GM23338 (cell line): Measurements from ENCODE around the gene ZNF595. TPM values are rescaled to one million over a fixed set of nuclear protein-coding genes. Genes with fewer than 3 reads are reported as not detected.

Experiments
- ATAC-seq: fragments of 200-7000 bp; cut with Tn5 transposase; 3 replicates; pipeline ENCODE4 v1.9.1; 2020
- DNase-seq: peaks from one replicate; pipeline ENCODE4 v3.0.0-alpha.2; 2015; ENCODE audit warnings: low spot score
- H2AFZ ChIP-seq: fragments of 200-600 bp; sonication (generic); 2 replicates; pipeline ENCODE4 v1.8.0; 2016; ENCODE audit warnings: antibody characterized with exemption, mild to moderate bottlenecking, moderate library complexity
- H3F3A ChIP-seq: fragments of 200-600 bp; sonication (generic); replicated peaks from 2 replicates; pipeline ENCODE4 v1.8.0; 2017; ENCODE audit warnings: antibody characterized with exemption, mixed run types, low read depth
- H3K27ac ChIP-seq: fragments of 200-600 bp; sonication (generic); 2 replicates; pipeline ENCODE4 v1.6.1; 2016; ENCODE audit warnings: low read depth
- H3K27me3 ChIP-seq: fragments of 200-600 bp; sonication (generic); 2 replicates; pipeline ENCODE4 v1.8.0; 2016; ENCODE audit warnings: mild to moderate bottlenecking, mixed run types, moderate library complexity; ENCODE audit not compliant: insufficient read depth
- H3K36me3 ChIP-seq: fragments of 200-600 bp; sonication (generic); 2 replicates; pipeline ENCODE4 v1.8.0; 2016; ENCODE audit warnings: mild to moderate bottlenecking; ENCODE audit not compliant: insufficient read depth
- H3K4me1 ChIP-seq: fragments of 200-600 bp; sonication (generic); 2 replicates; pipeline ENCODE4 v1.8.0; 2016; ENCODE audit warnings: mild to moderate bottlenecking, moderate library complexity; ENCODE audit not compliant: insufficient read depth
- H3K4me2 ChIP-seq: fragments of 200-600 bp; sonication (generic); 2 replicates; pipeline ENCODE4 v1.7.1; 2017; ENCODE audit warnings: mixed run types
- H3K4me3 ChIP-seq: fragments of 200-600 bp; sonication (generic); 2 replicates; pipeline ENCODE4 v1.6.1; 2016; ENCODE audit warnings: mixed run types
- H3K79me2 ChIP-seq: fragments of 200-600 bp; sonication (generic); replicated peaks from 2 replicates; pipeline ENCODE4 v1.8.0; 2017; ENCODE audit warnings: mild to moderate bottlenecking; ENCODE audit not compliant: insufficient read depth
- H3K9me2 ChIP-seq: fragments of 200-600 bp; sonication (generic); 2 replicates; pipeline ENCODE4 v1.8.0; 2017; ENCODE audit not compliant: insufficient read depth
- H4K20me1 ChIP-seq: fragments of 200-600 bp; sonication (generic); replicated peaks from 2 replicates; pipeline ENCODE4 v1.8.0; 2017; ENCODE audit warnings: mild to moderate bottlenecking; ENCODE audit not compliant: insufficient read depth
- H3K27ac Mint-ChIP-seq: 2 replicates; pipeline ENCODE4 v1.8.0; 2020; ENCODE audit warnings: inconsistent platforms, mild to moderate bottlenecking, moderate library complexity, mixed read lengths
- H3K27me3 Mint-ChIP-seq: 3 replicates; pipeline ENCODE4 v1.8.0; 2022; ENCODE audit warnings: low read depth, mild to moderate bottlenecking, moderate library complexity, mixed read lengths, inconsistent platforms; ENCODE audit not compliant: insufficient read depth, poor library complexity
- H3K36me3 Mint-ChIP-seq: 3 replicates; pipeline ENCODE4 v1.8.0; 2021; ENCODE audit warnings: low read depth, mild to moderate bottlenecking, inconsistent platforms, moderate library complexity, mixed read lengths
- H3K4me1 Mint-ChIP-seq: 3 replicates; pipeline ENCODE4 v1.8.0; 2020; ENCODE audit warnings: mild to moderate bottlenecking, inconsistent platforms, mixed read lengths
- H3K4me3 Mint-ChIP-seq: 3 replicates; pipeline ENCODE4 v1.8.0; 2021; ENCODE audit warnings: moderate library complexity, mild to moderate bottlenecking, inconsistent platforms, mixed read lengths
- H3K9me3 Mint-ChIP-seq: 3 replicates; pipeline ENCODE4 v1.8.0; 2020; ENCODE audit warnings: moderate library complexity, mild to moderate bottlenecking, inconsistent platforms, mixed read lengths
- CREB1 ChIP-seq: fragments of 250-450 bp; sonication (Bioruptor Pico); IDR thresholded peaks from 2 replicates; pipeline ENCODE4 v1.5.0; 2020; ENCODE audit warnings: low read depth, mild to moderate bottlenecking, moderate library complexity
- EZH2phosphoT487 ChIP-seq: fragments of 200-600 bp; sonication (generic); IDR thresholded peaks from one replicate; pipeline ENCODE4 v1.8.1; 2018; ENCODE audit warnings: antibody characterized with exemption; ENCODE audit not compliant: unreplicated experiment
- JUNB ChIP-seq: IDR thresholded peaks from one replicate; pipeline ENCODE4 v1.6.1; 2016; ENCODE audit warnings: antibody characterized with exemption; ENCODE audit not compliant: unreplicated experiment
- NANOG ChIP-seq: IDR thresholded peaks from 2 replicates; pipeline ENCODE4 v1.6.1; 2016; ENCODE audit warnings: antibody characterized with exemption, borderline replicate concordance
- POLR2AphosphoS5 ChIP-seq: IDR thresholded peaks from 2 replicates; pipeline ENCODE4 v1.6.1; 2016; ENCODE audit warnings: antibody characterized with exemption, low read depth
- STAT1 ChIP-seq: IDR thresholded peaks from one replicate; pipeline ENCODE4 v1.6.1; 2016; ENCODE audit warnings: antibody characterized with exemption; ENCODE audit not compliant: unreplicated experiment
- ZNF114 ChIP-seq: fragments of 250-450 bp; sonication (Bioruptor Pico); IDR thresholded peaks from 2 replicates; pipeline ENCODE4 v1.5.0; 2020; ENCODE audit warnings: mild to moderate bottlenecking, moderate library complexity
- ZNF331 ChIP-seq: fragments of 250-450 bp; sonication (Bioruptor Pico); IDR thresholded peaks from 2 replicates; pipeline ENCODE4 v1.5.0; 2020; ENCODE audit warnings: low read depth, mild to moderate bottlenecking, moderate library complexity
- polyA plus RNA-seq: library from polyadenylated mRNA; unstranded; fragments of >200 nt; fragmentation: Nextera tagmentation; extraction: Ambion mirVana; gene quantifications from 2 replicates; pipeline ENCODE4 v1.2.1, GENCODE V29; 2016
- total RNA-seq: library from RNA; depleted of rRNA; stranded (reverse); fragments of >200 nt; shearing (Covaris generic); gene quantifications from 2 replicates; pipeline ENCODE4 v1.2.3, GENCODE V29; 2014
- TF ChIP-seq, protein P1 (sequence below): IDR thresholded peaks from one replicate; pipeline ENCODE4 v1.6.1; 2018; ENCODE audit warnings: antibody characterized with exemption; ENCODE audit not compliant: unreplicated experiment
- TF ChIP-seq, protein P2 (sequence below): IDR thresholded peaks from 2 replicates; pipeline ENCODE4 v1.6.1; 2016; ENCODE audit warnings: antibody characterized with exemption
- TF ChIP-seq, protein P3 (sequence below), 2 experiments: fragments of 200-600 bp in 1 of 2; sonication (generic) in 1 of 2; conservative IDR thresholded peaks; 2 replicates each; pipeline versions ENCODE4 v1.5.1 to v1.6.1; 2016 to 2017; ENCODE audit warnings: antibody characterized with exemption in 2 of 2, low read depth in 2 of 2, mild to moderate bottlenecking in 2 of 2, moderate library complexity in 1 of 2

The ZNF595 gene
- total and polyA plus RNA-seq, 2 experiments from 2014 or later = 23.2 to 31.7 TPM

DNA sequence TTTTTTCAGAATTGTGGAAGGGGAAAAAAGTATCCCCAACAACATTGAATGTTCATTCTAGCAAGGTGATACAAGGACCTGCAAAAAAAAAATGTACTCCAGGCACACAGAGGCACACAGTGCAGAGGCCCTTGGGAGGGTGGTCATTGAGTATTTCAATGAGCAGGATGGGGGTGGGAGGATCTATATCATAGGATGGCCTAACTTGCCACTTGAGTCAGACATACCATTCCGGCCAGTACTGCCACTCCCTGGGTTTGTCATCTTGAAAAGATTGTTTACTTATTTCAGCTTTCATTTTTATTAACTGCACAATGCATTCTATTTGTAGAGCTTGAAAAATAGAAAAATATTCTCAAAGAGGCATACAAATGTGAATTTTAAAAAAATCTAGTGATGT, 18.7 kb downstream of the ZNF595 start (continued):
- TF ChIP-seq, protein P1, sequence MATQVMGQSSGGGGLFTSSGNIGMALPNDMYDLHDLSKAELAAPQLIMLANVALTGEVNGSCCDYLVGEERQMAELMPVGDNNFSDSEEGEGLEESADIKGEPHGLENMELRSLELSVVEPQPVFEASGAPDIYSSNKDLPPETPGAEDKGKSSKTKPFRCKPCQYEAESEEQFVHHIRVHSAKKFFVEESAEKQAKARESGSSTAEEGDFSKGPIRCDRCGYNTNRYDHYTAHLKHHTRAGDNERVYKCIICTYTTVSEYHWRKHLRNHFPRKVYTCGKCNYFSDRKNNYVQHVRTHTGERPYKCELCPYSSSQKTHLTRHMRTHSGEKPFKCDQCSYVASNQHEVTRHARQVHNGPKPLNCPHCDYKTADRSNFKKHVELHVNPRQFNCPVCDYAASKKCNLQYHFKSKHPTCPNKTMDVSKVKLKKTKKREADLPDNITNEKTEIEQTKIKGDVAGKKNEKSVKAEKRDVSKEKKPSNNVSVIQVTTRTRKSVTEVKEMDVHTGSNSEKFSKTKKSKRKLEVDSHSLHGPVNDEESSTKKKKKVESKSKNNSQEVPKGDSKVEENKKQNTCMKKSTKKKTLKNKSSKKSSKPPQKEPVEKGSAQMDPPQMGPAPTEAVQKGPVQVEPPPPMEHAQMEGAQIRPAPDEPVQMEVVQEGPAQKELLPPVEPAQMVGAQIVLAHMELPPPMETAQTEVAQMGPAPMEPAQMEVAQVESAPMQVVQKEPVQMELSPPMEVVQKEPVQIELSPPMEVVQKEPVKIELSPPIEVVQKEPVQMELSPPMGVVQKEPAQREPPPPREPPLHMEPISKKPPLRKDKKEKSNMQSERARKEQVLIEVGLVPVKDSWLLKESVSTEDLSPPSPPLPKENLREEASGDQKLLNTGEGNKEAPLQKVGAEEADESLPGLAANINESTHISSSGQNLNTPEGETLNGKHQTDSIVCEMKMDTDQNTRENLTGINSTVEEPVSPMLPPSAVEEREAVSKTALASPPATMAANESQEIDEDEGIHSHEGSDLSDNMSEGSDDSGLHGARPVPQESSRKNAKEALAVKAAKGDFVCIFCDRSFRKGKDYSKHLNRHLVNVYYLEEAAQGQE = no peak
- TF ChIP-seq STAT1 (no peak), ZNF114 (CRISPR knock-in tag) (no peak), CREB1 (CRISPR knock-in tag) (no peak), EZH2phosphoT487 (no peak), JUNB (no peak), NANOG (no peak)
- TF ChIP-seq, protein P2, sequence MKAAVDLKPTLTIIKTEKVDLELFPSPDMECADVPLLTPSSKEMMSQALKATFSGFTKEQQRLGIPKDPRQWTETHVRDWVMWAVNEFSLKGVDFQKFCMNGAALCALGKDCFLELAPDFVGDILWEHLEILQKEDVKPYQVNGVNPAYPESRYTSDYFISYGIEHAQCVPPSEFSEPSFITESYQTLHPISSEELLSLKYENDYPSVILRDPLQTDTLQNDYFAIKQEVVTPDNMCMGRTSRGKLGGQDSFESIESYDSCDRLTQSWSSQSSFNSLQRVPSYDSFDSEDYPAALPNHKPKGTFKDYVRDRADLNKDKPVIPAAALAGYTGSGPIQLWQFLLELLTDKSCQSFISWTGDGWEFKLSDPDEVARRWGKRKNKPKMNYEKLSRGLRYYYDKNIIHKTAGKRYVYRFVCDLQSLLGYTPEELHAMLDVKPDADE = no peak
- TF ChIP-seq, protein P3, sequence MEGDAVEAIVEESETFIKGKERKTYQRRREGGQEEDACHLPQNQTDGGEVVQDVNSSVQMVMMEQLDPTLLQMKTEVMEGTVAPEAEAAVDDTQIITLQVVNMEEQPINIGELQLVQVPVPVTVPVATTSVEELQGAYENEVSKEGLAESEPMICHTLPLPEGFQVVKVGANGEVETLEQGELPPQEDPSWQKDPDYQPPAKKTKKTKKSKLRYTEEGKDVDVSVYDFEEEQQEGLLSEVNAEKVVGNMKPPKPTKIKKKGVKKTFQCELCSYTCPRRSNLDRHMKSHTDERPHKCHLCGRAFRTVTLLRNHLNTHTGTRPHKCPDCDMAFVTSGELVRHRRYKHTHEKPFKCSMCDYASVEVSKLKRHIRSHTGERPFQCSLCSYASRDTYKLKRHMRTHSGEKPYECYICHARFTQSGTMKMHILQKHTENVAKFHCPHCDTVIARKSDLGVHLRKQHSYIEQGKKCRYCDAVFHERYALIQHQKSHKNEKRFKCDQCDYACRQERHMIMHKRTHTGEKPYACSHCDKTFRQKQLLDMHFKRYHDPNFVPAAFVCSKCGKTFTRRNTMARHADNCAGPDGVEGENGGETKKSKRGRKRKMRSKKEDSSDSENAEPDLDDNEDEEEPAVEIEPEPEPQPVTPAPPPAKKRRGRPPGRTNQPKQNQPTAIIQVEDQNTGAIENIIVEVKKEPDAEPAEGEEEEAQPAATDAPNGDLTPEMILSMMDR (conservative IDR thresholded peaks at IDR 0.05; ENCODE audit: low read depth in 2 of 2) = no peak

DNA sequence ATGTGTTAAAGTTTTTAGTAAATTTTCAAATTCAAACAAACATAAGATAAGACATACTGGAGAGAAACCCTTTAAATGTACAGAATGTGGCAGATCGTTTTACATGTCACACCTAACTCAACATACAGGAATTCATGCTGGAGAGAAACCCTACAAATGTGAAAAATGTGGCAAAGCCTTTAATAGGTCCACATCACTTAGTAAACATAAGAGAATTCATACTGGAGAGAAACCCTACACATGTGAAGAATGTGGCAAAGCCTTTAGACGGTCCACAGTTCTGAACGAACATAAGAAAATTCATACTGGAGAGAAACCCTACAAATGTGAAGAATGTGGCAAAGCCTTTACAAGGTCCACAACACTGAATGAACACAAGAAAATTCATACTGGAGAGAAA, 32.8 kb downstream of the ZNF595 start:
- H3K9me3 Mint-ChIP-seq = peaks cover 98% of the 10 kb centered on the region
- peak overlapping the region; percentile 11; the same call in 1 of the 2 replicates for H3K4me3 ChIP-seq
- H3K4me3 Mint-ChIP-seq = no peak overlapping the region
- H3K4me1 ChIP-seq = no peaks in the 10 kb centered on the region
- H3K27me3 Mint-ChIP-seq = peaks cover 6% of the 10 kb centered on the region
- peaks cover 92% of the 10 kb centered on the region for H3K36me3 ChIP-seq
- H3K36me3 Mint-ChIP-seq = peaks cover 98% of the 10 kb centered on the region
- no peaks in the 10 kb centered on the region for H3K4me1 Mint-ChIP-seq
- no peak overlapping the region for H3K27ac Mint-ChIP-seq
- H3K4me2 ChIP-seq = no peak overlapping the region
- H3K27me3 ChIP-seq = no peaks in the 10 kb centered on the region
- no peak for DNase-seq
- no peaks in the 10 kb centered on the region for H3K9me2 ChIP-seq
- no peak for ATAC-seq
- H2AFZ ChIP-seq = no peak overlapping the region
- H4K20me1 ChIP-seq = no peaks in the 10 kb centered on the region
- peaks cover 16% of the 10 kb centered on the region for H3K79me2 ChIP-seq
- H3K27ac ChIP-seq = no peak overlapping the region
- no peaks in the 10 kb centered on the region for H3F3A ChIP-seq
- TF ChIP-seq, protein P1 = no peak
- TF ChIP-seq ZNF331 (CRISPR knock-in tag) (no peak), POLR2AphosphoS5 (no peak), JUNB (no peak), NANOG (no peak), STAT1 (no peak)
- TF ChIP-seq, protein P3 (conservative IDR thresholded peaks at IDR 0.05; ENCODE audit: low read depth in 2 of 2) = no peak
- TF ChIP-seq, protein P2 = no peak
